Neural cell (in vitro differentiated cells): ENCODE results near the gene ZNF521. TPM values are rescaled to one million over a fixed set of nuclear protein-coding genes. Genes with fewer than 3 reads are reported as not detected.

Source experiments
- H2AFZ ChIP-seq: fragments of 200-600, 300-800 bp; sonication (generic), shearing (Covaris generic); 2 replicates; pipeline ENCODE4 v1.6.0; 2014; ENCODE audit warnings: low read depth, mild to moderate bottlenecking, antibody characterized with exemption, low read length, moderate library complexity
- H3F3A ChIP-seq: fragments of 200-600 bp; shearing (Covaris generic); 2 replicates; pipeline ENCODE4 v1.6.1; 2016; ENCODE audit warnings: mild to moderate bottlenecking, moderate library complexity, mixed read lengths, antibody characterized with exemption, low read length; ENCODE audit not compliant: insufficient read depth, poor library complexity, severe bottlenecking
- H3K27ac ChIP-seq: fragments of 200-600, 300-800 bp; sonication (generic), shearing (Covaris generic); 2 replicates; pipeline ENCODE4 v1.5.1; 2014; ENCODE audit warnings: mild to moderate bottlenecking, low read length, moderate library complexity
- H3K27me3 ChIP-seq: fragments of 300-800, 200-600 bp; sonication (generic), shearing (Covaris generic); 2 replicates; pipeline ENCODE4 v1.6.0; 2014; ENCODE audit warnings: mild to moderate bottlenecking, low read depth, low read length, moderate library complexity; ENCODE audit not compliant: insufficient read depth
- H3K36me3 ChIP-seq: fragments of 300-800, 200-600 bp; sonication (generic), shearing (Covaris generic); 2 replicates; pipeline ENCODE4 v1.5.1; 2014; ENCODE audit warnings: mild to moderate bottlenecking, antibody characterized with exemption, low read length, moderate library complexity; ENCODE audit not compliant: insufficient read depth
- H3K4me2 ChIP-seq: fragments of 300-800, 200-600 bp; sonication (generic), shearing (Covaris generic); 2 replicates; pipeline ENCODE4 v1.6.0; 2014; ENCODE audit warnings: mild to moderate bottlenecking, low read length
- H3K4me3 ChIP-seq: fragments of 300-800, 200-600 bp; sonication (generic), shearing (Covaris generic); 2 replicates; pipeline ENCODE4 v1.5.1; 2014; ENCODE audit warnings: mild to moderate bottlenecking, low read length, moderate library complexity
- H3K79me2 ChIP-seq: fragments of 200-600 bp; shearing (Covaris generic); replicated peaks from 2 replicates; pipeline ENCODE4 v1.6.0; 2014; ENCODE audit warnings: mild to moderate bottlenecking, low read length, moderate library complexity; ENCODE audit not compliant: insufficient read depth
- H3K9ac ChIP-seq: fragments of 300-800, 200-600 bp; sonication (generic), shearing (Covaris generic); 2 replicates; pipeline ENCODE4 v1.6.1; 2016; ENCODE audit warnings: mild to moderate bottlenecking, low read length, mixed read lengths
- H3K9me2 ChIP-seq: fragments of 200-600 bp; shearing (Covaris generic); 2 replicates; pipeline ENCODE4 v1.6.1; 2016; ENCODE audit warnings: mild to moderate bottlenecking, low read length, mixed read lengths; ENCODE audit not compliant: insufficient read depth
- H3K9me3 ChIP-seq: fragments of 200-600, 300-800 bp; sonication (generic), shearing (Covaris generic); 2 replicates; pipeline ENCODE4 v1.6.1; 2016; ENCODE audit warnings: mild to moderate bottlenecking, mixed run types, low read length, moderate library complexity, mixed read lengths
- H4K20me1 ChIP-seq: fragments of 200-600 bp; shearing (Covaris generic); 2 replicates; pipeline ENCODE4 v1.6.1; 2016; ENCODE audit warnings: mild to moderate bottlenecking, mixed run types; ENCODE audit not compliant: insufficient read depth
- EP300 ChIP-seq: fragments of 450-650 bp; conservative IDR thresholded peaks from 2 replicates; pipeline ENCODE4 v1.6.1; 2014; ENCODE audit warnings: antibody characterized with exemption, mild to moderate bottlenecking, moderate library complexity; ENCODE audit not compliant: poor library complexity, severe bottlenecking
- EZH2 ChIP-seq: fragments of 200-600, 300-800 bp; shearing (Covaris generic), sonication (generic); IDR thresholded peaks from 2 replicates; pipeline ENCODE4 v1.6.1; 2014; ENCODE audit warnings: antibody characterized with exemption, low read length, borderline replicate concordance, mild to moderate bottlenecking; ENCODE audit not compliant: insufficient read depth, poor library complexity, severe bottlenecking
- POLR2AphosphoS5 ChIP-seq: IDR thresholded peaks from 2 replicates; pipeline ENCODE4 v1.6.1; 2012
- RAD21 ChIP-seq: fragments of 450-650 bp; conservative IDR thresholded peaks from 2 replicates; pipeline ENCODE4 v1.6.1; 2014; ENCODE audit warnings: antibody characterized with exemption, mild to moderate bottlenecking, moderate library complexity
- TAF1 ChIP-seq: IDR thresholded peaks from 2 replicates; pipeline ENCODE4 v1.6.1; 2012; ENCODE audit warnings: low read depth
- polyA plus RNA-seq: library from polyadenylated mRNA; depleted of rRNA; stranded (reverse); fragments of >200 nt; gene quantifications from 2 replicates; pipeline ENCODE4 v1.2.3, GENCODE V29; 2014
- TF ChIP-seq, protein P1 (sequence below): IDR thresholded peaks from 2 replicates; pipeline ENCODE4 v1.6.1; 2012; ENCODE audit warnings: borderline replicate concordance
- TF ChIP-seq, protein P2 (sequence below): fragments of 450-650 bp; IDR thresholded peaks from 2 replicates; pipeline ENCODE4 v1.5.1; 2014; ENCODE audit warnings: antibody characterized with exemption, mild to moderate bottlenecking, moderate library complexity; ENCODE audit not compliant: poor library complexity, severe bottlenecking

The ZNF521 gene
- polyA plus RNA-seq, 1 donor from 2014 or later = 101 TPM

DNA sequence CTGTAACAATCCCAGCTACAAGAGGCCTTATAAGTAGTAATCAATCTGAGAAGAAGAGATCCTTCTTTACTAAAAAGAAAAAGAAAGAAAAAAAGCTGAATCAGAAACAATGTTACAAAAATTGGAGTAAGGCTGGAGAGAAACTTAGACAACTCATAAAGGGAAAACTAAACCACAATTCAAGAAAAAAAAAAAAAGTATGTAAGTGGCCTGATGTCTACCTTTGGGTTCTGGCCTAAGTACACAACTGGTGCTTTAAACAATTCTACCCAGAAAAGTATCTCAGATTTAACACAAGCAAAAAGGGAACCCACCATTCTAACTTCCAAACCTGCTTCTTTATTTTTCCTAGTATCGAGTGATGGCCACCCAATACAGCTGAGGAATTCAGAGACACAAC lies 45.3 kb downstream of the ZNF521 start:
- Histone ChIP-seq H3K4me2 (peak overlapping the region; percentile 31), H3F3A (no peaks in the 10 kb centered on the region), H3K79me2 (peaks cover 55% of the 10 kb centered on the region), H2AFZ (no peak overlapping the region), H3K4me3 (no peak overlapping the region), H3K9ac (no peak overlapping the region), H4K20me1 (no peaks in the 10 kb centered on the region), H3K36me3 (no peaks in the 10 kb centered on the region), H3K27ac (no peak overlapping the region), H3K9me3 (no peaks in the 10 kb centered on the region), H3K9me2 (no peaks in the 10 kb centered on the region), H3K27me3 (no peaks in the 10 kb centered on the region)
- TF ChIP-seq, protein P1, sequence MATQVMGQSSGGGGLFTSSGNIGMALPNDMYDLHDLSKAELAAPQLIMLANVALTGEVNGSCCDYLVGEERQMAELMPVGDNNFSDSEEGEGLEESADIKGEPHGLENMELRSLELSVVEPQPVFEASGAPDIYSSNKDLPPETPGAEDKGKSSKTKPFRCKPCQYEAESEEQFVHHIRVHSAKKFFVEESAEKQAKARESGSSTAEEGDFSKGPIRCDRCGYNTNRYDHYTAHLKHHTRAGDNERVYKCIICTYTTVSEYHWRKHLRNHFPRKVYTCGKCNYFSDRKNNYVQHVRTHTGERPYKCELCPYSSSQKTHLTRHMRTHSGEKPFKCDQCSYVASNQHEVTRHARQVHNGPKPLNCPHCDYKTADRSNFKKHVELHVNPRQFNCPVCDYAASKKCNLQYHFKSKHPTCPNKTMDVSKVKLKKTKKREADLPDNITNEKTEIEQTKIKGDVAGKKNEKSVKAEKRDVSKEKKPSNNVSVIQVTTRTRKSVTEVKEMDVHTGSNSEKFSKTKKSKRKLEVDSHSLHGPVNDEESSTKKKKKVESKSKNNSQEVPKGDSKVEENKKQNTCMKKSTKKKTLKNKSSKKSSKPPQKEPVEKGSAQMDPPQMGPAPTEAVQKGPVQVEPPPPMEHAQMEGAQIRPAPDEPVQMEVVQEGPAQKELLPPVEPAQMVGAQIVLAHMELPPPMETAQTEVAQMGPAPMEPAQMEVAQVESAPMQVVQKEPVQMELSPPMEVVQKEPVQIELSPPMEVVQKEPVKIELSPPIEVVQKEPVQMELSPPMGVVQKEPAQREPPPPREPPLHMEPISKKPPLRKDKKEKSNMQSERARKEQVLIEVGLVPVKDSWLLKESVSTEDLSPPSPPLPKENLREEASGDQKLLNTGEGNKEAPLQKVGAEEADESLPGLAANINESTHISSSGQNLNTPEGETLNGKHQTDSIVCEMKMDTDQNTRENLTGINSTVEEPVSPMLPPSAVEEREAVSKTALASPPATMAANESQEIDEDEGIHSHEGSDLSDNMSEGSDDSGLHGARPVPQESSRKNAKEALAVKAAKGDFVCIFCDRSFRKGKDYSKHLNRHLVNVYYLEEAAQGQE = no peak
- no peak for TF ChIP-seq RAD21

GRCh38 chr18:25305584-25305983 lies 46.4 kb downstream of the ZNF521 start:
- Histone ChIP-seq H3K9ac (no peak overlapping the region), H3K79me2 (peaks cover 56% of the 10 kb centered on the region), H3K9me2 (no peaks in the 10 kb centered on the region), H3K27ac (no peak overlapping the region), H3K36me3 (no peaks in the 10 kb centered on the region), H3F3A (no peaks in the 10 kb centered on the region), H3K4me2 (no peak overlapping the region), H2AFZ (no peak overlapping the region), H3K9me3 (no peaks in the 10 kb centered on the region), H3K27me3 (no peaks in the 10 kb centered on the region), H4K20me1 (no peaks in the 10 kb centered on the region), H3K4me3 (no peak overlapping the region)
- TF ChIP-seq, protein P1 = no peak
- TF ChIP-seq RAD21 (no peak), POLR2AphosphoS5 (no peak), TAF1 (no peak)
- TF ChIP-seq, protein P2, sequence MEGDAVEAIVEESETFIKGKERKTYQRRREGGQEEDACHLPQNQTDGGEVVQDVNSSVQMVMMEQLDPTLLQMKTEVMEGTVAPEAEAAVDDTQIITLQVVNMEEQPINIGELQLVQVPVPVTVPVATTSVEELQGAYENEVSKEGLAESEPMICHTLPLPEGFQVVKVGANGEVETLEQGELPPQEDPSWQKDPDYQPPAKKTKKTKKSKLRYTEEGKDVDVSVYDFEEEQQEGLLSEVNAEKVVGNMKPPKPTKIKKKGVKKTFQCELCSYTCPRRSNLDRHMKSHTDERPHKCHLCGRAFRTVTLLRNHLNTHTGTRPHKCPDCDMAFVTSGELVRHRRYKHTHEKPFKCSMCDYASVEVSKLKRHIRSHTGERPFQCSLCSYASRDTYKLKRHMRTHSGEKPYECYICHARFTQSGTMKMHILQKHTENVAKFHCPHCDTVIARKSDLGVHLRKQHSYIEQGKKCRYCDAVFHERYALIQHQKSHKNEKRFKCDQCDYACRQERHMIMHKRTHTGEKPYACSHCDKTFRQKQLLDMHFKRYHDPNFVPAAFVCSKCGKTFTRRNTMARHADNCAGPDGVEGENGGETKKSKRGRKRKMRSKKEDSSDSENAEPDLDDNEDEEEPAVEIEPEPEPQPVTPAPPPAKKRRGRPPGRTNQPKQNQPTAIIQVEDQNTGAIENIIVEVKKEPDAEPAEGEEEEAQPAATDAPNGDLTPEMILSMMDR = no peak

DNA sequence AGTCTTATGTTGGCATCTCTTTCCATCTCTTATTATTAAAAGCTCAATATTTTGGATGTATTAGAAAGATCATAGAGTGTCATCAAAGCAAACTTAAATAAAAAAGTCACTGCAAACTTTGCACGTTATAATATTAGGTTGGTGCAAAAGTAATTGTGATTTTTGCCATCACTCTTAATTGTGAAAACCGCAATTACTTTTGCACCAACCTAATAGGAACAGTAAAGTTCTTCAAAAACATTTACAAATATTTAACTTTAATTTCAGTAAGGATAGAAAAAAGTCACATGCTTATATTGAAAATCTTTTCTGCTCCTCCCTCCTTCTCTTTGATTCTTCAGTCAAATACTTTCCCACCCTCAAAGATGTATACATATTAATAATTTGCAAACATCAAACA lies 51.5 kb downstream of the ZNF521 start:
- Histone ChIP-seq H3K4me2 (no peak overlapping the region), H2AFZ (no peak overlapping the region), H3K27me3 (no peaks in the 10 kb centered on the region), H3K27ac (no peak overlapping the region), H3K36me3 (no peaks in the 10 kb centered on the region), H3F3A (no peaks in the 10 kb centered on the region), H4K20me1 (no peaks in the 10 kb centered on the region), H3K9me2 (no peaks in the 10 kb centered on the region), H3K79me2 (peaks cover 66% of the 10 kb centered on the region), H3K9me3 (no peaks in the 10 kb centered on the region), H3K9ac (no peak overlapping the region), H3K4me3 (no peak overlapping the region)
- TF ChIP-seq, protein P2 = no peak
- TF ChIP-seq POLR2AphosphoS5 = no peak
- no peak for TF ChIP-seq EZH2
- TF ChIP-seq, protein P1 = no peak
- TF ChIP-seq EP300 = no peak
